Stimulated activated CD8-positive, alpha-beta memory T cell treated with anti-CD3 and anti-CD28 coated beads, Interleukin-4, amount 100 ng/mL, for 1 hour (primary cell): ENCODE measurements around the gene IRAK1.

Experiments used
- DNase-seq, 2 donors: peaks; one replicate each; pipeline ENCODE4 v3.0.0-alpha.2; 2020; ENCODE audit warnings: low read depth in 2 of 2, low spot score in 1 of 2

Gene IRAK1

GRCh38 chrX:154040863-154041262 is 21.2 kb upstream of the IRAK1 start:
- no peak for DNase-seq

GRCh38 chrX:154040307-154040756 is 20.6 kb upstream of the IRAK1 start:
- no peak for DNase-seq

GRCh38 chrX:154039577-154039976 is 19.9 kb upstream of the IRAK1 start:
- no peak for DNase-seq

GRCh38 chrX:154038656-154039055 is 19.0 kb upstream of the IRAK1 start:
- no peak for DNase-seq

GRCh38 chrX:154037754-154038153 is 18.1 kb upstream of the IRAK1 start:
- no peak for DNase-seq

GRCh38 chrX:154036513-154036912 is 16.8 kb upstream of the IRAK1 start:
- no peak for DNase-seq

- no peak for DNase-seq
Measured at GRCh38 chrX:154033848-154034247, 14.1 kb upstream of the IRAK1 start.

- DNase-seq = no peak
Measured at GRCh38 chrX:154032653-154033052, 13.0 kb upstream of the IRAK1 start.

GRCh38 chrX:154032160-154032559 is 12.5 kb upstream of the IRAK1 start:
- no peak for DNase-seq

- DNase-seq = no peak
Measured at GRCh38 chrX:154030715-154031305, 11.1 kb upstream of the IRAK1 start.

- no peak for DNase-seq
Measured at GRCh38 chrX:154030266-154030665, 10.6 kb upstream of the IRAK1 start.

GRCh38 chrX:154029439-154029838 is 9.7 kb upstream of the IRAK1 start:
- DNase-seq = no peak

- no peak for DNase-seq
Measured at GRCh38 chrX:154028502-154029184, 8.9 kb upstream of the IRAK1 start.

GRCh38 chrX:154027986-154028385 is 8.3 kb upstream of the IRAK1 start:
- no peak for DNase-seq

- no peak for DNase-seq
Measured at GRCh38 chrX:154027022-154027402, 7.3 kb upstream of the IRAK1 start.

- DNase-seq = no peak
Measured at GRCh38 chrX:154026136-154027021, 6.7 kb upstream of the IRAK1 start.

- no peak for DNase-seq
Measured at GRCh38 chrX:154025230-154025629, 5.5 kb upstream of the IRAK1 start.

- DNase-seq = no peak
Measured at GRCh38 chrX:154024271-154024670, 4.6 kb upstream of the IRAK1 start.

- no peak for DNase-seq
Measured at GRCh38 chrX:154023276-154024000, 3.7 kb upstream of the IRAK1 start.

- DNase-seq = no peak
Measured at GRCh38 chrX:154022108-154022507, 2.4 kb upstream of the IRAK1 start.

- no peak for DNase-seq
Measured at GRCh38 chrX:154021131-154021611, 1.5 kb upstream of the IRAK1 start.
